COLO668 (cell line): Measurements from ENCODE around the gene MDFI.

Experiments used
- DNase-seq: peaks from one replicate; lab custom pipeline; 2025; ENCODE audit not compliant: unreplicated experiment; lab: John Stamatoyannopoulos, UW

MDFI gene

DNA sequence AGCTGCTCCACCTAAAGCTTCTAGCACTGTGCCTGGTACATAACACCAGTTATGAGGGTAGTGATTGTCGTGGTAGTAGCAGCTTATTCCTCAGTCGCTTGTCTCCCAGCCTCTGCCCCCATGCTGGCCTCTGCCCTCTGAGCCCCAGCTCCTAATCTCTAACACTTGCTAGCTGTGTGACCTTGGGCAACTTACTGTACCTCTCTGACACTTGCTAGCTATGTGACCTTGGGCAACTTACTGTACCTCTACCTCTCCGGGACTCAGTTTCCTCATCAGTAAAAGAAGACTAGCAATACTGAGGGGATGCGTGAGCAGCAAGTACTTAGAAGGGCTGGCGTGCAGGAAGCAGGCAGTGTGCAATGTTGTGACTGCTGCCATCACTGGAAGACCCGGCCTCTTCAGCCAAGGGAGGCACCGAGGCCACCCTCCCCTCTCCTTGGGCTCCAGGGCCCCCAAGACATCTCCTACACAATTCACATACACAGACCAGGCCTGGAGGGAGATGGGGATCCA is 9.9 kb downstream of the MDFI start:
- no peak for DNase-seq

- no peak for DNase-seq
These were observed 10.7 kb downstream of the MDFI start for GRCh38 chr6:41648921-41649320.

DNA sequence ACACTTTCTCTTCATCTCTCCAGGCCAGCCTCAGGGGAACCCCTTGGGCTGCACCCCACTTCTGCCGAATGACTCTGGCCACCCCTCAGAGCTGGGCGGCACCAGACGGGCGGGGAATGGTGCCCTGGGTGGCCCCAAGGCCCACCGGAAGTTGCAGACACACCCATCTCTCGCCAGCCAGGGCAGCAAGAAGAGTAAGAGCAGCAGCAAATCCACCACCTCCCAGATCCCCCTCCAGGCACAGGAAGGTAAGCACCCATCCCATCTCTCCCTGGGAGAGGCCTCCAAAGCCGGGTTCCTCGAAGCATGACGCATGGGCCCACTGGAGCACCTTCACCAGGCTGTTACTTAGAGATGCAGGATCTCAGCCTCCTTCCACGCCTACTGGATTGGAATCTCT is 11.3 kb downstream of the MDFI start:
- DNase-seq, result no peak

GRCh38 chr6:41650120-41650519 is 11.9 kb downstream of the MDFI start:
- DNase-seq, result no peak

DNA sequence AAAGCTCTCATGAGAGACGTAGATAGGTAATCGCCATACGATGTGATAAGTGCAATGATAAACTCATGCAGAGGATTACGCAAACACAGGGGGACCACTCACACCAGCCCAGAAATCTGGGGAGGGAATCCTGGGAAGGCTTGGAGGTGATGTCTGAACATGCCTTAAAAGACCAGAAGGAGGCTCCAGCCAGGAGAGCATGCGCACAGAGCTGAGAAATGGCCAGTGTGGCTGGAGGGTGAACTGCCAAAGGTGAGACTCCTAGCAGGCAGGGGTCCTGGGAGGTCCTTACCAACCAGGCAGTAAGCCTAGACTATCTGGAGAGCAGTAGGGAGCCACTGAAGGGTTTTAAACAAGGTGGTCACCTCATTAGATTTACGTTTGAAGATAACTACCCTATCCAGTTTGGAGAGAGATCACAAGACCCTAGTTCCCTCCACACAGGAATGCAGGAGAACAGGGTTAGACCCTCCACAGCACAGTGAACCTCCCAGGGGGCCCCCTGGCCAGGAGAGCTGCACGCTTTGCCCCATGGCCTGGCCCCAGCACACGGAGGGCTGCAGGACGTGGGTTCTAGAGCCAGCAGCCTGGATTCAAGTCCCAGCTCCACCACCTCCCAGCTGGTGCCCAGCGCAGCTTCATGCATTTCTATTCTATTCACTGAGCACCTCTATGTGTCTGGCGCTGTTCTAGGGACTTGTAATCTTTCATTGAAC is 13.1 kb downstream of the MDFI start:
- DNase-seq, result no peak

GRCh38 chr6:41651962-41652657 is 13.8 kb downstream of the MDFI start:
- DNase-seq, result no peak

GRCh38 chr6:41652866-41653652 is 14.8 kb downstream of the MDFI start:
- DNase-seq, result peak; percentile 33

DNA sequence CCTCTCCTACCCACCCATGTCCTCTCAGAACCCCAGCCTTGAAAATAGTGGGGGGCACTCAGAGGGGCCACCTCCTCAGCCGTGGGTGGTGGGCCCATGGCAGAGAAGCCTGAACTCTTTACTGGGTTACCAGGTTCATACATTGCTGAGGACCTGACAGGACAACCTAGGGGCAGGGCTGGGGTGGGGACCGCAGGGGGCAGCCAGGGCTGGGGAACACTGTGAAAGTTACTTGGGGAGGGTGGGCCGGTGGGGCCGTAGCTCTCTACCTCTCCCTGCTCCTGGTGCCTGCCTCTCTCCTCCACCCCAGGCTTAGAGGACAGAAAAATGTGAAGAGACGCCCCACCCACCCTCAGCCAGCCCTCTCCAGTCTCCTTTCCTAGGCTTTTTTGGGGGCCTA is 15.4 kb downstream of the MDFI start:
- DNase-seq, result no peak

- DNase-seq, result no peak
These were observed 16.0 kb downstream of the MDFI start for GRCh38 chr6:41654151-41654697.

GRCh38 chr6:41654698-41655151 is 16.5 kb downstream of the MDFI start:
- no peak for DNase-seq

DNA sequence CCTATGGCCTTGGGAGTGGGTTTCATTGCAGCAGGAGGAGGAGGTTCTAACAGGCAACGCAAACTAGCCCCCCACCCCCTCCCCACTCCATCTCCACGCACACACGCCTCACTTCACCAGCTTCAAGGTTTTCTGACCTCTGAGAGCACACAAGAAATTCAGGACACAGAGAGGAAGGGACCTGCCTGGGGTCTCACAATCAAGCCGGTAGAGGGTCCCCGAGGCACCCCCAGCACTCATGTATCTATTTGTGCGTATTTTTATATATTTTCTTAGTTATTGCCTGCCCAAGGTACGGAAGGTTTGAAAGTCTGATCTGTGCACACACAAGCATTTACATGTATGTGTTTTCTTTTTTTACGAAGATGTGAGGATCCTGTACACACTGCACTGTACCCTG is 16.9 kb downstream of the MDFI start:
- no peak for DNase-seq

GRCh38 chr6:41655646-41656001 is 17.4 kb downstream of the MDFI start:
- no peak for DNase-seq

DNA sequence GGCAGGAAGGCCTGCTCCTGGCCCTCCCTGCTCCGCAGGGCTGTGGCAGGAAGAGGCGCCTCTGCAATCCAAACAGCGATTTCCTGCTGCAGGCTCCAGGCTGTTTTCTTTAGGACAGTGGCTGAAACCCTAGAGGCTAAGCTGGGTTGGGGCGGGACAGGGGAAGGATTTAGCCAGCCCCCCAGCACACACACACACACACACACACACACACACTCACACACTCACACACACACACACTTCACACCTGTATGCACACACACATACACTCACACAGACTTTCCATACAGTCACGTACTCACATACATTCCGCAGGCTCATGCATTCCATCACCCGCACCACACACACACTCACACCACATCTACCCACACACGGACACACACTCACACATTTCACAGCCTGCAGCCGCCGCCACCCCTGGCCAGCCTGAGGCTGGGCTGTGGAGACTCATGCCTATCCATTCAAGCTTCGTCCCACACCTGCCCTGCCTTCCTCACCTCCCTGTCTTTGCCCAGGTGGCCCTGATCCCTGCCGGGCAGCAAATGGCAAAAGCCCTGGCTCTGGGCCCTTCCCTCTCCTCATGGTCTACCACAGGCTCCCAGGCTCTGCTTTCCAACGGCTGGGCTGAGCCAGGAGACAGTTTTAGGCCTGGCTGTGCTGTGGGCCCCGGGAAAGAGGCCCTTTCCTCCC is 17.9 kb downstream of the MDFI start:
- no peak for DNase-seq

DNA sequence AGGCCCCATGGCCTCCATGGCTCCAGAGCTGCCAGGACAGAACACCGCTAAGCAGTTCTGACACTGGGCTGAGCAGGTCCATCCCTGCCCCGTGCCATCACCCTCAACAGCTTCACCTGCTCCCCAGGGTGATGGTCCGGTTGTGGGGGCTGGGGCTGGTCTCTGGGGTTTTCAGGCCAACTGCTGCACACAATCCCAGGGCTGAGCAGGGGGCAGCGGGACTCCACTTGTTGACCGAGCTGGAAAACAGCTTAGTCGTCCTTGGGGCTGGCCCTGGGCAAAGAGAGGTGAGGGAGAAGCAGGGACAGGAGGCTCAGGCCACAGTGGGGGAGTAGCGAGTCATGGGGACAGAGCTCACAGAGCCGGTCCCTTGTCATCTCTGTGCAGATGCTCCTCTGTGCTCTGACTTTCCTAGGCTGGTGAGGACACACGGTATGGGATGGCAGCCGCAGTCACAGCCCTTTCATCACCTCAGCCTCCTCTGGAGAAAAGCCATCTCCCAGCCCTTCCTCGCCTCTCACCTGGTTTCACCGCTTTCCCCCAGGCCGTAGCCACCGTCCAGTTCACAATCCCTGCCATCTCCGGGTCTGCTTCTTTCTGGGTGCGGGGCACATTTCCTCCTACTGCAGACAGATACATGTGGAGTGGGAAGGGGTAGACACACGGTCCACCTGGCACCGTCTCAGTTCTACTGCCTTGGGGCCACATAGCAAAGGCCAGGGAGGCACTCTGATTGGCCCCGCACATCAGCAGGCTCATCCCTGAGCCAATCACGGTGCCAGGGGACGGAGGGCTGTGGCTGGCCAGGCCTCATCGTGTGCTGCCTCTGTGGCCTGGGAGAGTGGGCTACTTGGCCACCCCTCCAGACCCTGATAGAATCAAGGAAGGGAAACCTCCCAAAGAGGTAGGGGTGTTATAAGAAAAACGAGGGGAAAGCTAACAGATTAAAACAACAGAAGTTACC is 19.1 kb downstream of the MDFI start:
- no peak for DNase-seq

- no peak for DNase-seq
These were observed 20.4 kb downstream of the MDFI start for GRCh38 chr6:41658636-41659035.

DNA sequence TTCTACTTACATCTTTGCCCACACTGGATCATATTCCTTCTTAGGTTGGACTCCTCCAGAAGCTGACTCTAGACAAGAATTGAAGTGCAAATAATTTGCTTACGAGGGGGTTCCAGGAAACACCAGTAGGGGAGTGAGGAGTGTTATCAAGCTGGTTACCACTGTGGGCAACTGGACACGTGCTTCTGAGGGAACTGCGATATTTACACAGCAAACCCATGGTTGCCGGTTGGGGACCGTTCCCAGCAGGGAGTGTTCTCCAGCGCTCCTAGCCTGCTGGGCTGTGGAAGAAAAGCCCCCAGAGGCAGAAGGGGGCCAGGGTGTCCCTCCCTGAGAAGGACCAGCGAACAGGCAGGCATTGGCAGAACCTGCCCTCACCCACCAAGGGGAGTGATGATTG is 21.7 kb downstream of the MDFI start:
- DNase-seq, result peak; percentile 6

DNA sequence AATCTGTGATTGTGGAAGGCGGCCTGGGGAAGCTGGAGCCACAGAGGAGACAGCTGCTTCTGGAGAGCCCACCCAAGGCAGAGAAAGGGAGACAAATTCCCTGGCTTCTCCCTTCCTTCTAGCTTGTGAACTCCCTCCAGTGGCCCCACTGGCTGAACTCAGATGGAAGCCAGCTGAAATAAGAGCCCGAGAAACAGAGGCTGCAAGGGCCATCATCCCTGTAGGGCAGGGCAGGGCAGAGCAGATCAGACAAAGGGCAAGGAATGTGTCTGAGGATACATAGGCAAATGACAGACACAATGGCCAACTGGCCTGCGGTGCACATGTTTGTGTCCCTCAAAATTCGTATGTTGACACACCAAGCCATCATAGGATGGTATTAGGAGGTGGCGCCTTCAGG is 25.3 kb downstream of the MDFI start:
- DNase-seq, result no peak

DNA sequence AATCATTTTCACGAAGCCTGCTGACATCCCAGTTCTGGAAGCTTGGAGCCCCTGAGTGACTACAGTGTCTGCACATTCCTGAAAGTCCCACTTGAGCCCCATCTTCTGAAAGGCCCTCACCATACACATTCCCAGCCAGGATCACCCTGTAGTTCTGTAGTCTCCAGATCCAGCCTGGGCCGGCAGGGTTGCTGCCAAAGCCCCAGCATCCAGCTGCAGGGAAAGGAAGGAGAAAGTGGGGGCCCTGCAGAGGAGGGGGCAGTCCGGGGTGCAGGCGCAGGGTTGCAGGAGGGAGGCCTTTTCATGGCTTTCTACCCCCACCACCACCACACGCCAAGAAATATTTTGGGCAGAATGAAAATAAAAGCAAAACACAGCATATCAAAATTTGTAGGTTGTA is 26.0 kb downstream of the MDFI start:
- no peak for DNase-seq

DNA sequence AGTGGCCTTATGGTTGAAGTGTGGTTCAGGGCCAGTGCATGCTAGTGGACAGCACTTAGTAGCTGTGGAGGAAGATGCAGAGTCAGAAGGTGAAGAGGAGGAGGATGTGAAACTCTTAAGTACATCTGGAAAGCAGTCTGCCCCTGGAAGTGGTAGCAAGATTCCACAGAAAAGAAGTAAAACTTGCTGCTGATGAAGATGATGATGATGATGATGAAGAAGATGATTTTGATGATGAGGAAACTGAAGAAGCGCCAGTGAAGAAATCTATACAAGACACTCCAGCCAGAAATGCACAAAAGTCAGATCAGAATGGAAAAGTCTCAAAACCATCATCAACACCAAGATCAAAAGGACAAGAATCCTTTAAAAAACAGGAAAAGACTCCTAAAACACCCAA is 28.9 kb downstream of the MDFI start:
- no peak for DNase-seq

GRCh38 chr6:41668968-41669367 is 30.7 kb downstream of the MDFI start:
- no peak for DNase-seq
